RPMI7951 (cell line): ENCODE data around the gene SRPK3. TPM values are rescaled to one million over a fixed set of nuclear protein-coding genes. Genes with fewer than 3 reads are reported as not detected.
"Not testable (repeated sequence)": the region's sequence is repeated elsewhere in the genome, so short reads cannot be mapped to it uniquely, and the experiment has no call there.

Source experiments
- DNase-seq: peaks from one replicate; pipeline ENCODE4 v3.0.0-alpha.2; 2012; ENCODE audit warnings: low read depth
- total RNA-seq: library from RNA; depleted of rRNA; stranded (reverse); fragments of >200 nt; shearing (Covaris generic); gene quantifications from 2 replicates; pipeline ENCODE4 v1.2.3, GENCODE V29; 2014

Gene SRPK3
- total RNA-seq, 1 experiment from 2014 or later: 0.12 TPM

GRCh38 chrX:153745067-153745433 is 35.8 kb upstream of the SRPK3 start:
- DNase-seq: not testable (repeated sequence)

DNA sequence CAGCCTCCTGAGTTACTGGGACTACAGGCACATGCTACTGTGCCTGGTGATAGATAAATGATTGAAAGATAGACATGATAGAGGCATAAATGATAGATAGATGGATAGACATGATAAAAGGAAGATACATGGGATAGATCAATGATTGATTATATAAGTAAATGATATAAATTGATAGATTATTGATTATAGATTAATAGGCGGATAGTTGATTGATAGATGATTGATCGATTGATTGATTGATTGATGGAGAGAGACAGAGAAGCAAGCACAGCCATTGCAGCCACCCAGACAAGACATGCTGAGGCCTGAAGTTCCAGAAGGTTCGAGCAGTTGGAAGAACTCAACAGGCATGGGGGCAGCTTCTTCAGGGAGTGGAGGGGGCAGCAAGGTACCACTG is 34.5 kb upstream of the SRPK3 start:
- DNase-seq: no peak

DNA sequence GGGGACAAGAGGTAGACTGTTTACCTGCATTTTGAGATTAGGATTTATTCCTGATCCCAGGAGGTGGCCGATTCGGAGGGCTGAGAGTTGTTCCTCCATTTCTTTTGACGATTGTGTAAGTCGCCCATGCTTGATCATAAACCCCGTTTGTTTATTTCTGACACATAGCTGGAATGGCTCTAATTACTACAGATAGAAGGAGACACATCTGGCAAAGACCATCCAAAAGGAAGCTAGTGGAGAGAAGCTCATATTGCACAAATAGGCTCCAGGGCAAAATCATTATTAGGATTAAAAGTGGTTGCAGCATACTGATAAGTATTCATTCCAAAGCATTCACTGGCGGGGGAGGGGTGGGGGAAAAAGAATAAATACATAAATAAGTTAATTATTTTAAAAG is 33.9 kb upstream of the SRPK3 start:
- not testable (repeated sequence) for DNase-seq

DNA sequence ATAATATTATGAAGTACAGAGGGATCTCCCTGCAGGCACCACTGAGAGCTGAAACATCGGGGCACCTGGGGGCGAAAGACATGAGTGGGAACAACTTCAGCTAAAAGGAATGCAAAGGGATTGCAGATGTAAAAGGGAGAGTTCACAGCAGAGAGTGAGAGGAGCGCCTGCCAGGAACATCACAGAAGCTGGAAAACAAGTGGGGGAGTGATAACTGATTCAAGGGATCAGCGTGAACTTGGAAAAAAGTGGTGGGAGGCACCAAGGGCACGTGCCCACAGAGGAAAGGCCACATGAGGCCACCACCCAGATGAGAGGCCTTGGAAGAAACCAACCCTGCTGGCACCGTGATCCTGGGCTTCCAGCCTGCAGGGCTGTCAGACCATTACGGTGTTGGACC is 31.8 kb upstream of the SRPK3 start:
- not testable (repeated sequence) for DNase-seq

DNA sequence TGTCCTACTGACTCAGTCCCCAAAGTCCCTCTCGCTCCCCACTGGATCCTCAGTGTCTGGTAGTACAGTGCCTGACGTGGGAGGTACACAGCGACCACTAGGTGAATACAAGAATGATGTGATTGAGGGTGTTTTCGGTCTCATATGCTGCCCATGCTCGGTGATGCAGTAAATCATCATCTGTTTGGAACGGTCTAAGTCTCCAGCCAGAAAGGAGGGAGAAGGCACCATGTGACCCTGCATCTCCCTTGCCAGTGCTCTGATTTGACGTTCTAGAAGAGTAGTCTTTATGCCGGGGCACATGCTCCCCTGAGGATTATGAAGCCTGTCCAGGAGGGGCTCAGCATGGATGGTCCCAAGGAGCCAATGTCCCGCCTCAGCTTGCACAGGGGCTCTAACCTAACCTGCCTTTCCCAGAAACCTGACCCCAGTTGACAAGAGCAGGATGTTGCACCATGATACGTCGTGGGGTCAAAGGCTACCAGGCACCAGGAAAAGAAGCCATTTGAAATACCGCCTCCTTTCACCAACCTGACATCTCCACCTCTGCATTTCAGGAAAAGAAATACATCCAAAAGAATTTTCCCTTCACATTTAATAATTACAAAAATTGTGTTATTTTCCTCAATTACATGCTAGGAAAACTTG is 30.6 kb upstream of the SRPK3 start:
- no peak for DNase-seq

- no peak for DNase-seq
These were observed 25.7 kb upstream of the SRPK3 start for GRCh38 chrX:153755136-153755535.

- DNase-seq: no peak
These were observed 19.0 kb upstream of the SRPK3 start for GRCh38 chrX:153761863-153762262.

GRCh38 chrX:153762626-153763173 is 18.1 kb upstream of the SRPK3 start:
- DNase-seq: no peak

GRCh38 chrX:153763298-153763932 is 17.4 kb upstream of the SRPK3 start:
- DNase-seq: no peak

GRCh38 chrX:153763989-153764755 is 16.7 kb upstream of the SRPK3 start, which contains the start of gene PLXNB3:
PLXNB3 (plus strand) TSS chrX:153764249; CDS start chrX:153765536, 1,287 bp downstream.
- DNase-seq: peak; percentile 65

DNA sequence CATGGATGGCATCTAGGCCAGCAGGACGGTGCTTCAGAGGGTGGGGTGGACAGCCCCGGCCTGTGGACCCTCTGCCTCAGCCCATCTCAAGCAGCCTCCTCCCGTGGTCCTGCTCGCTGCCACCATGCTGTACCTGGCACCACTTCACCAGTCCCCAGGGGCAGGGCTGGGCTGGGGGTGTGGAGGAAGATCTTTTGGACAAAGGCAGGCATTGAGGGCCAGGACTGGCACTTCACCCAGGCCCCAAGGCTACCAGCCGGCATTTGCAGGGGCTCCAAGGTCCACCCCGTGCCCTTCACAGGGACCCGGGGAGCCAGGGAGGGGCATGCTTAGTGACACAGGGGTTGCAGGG is 16.1 kb upstream of the SRPK3 start:
- no peak for DNase-seq

DNA sequence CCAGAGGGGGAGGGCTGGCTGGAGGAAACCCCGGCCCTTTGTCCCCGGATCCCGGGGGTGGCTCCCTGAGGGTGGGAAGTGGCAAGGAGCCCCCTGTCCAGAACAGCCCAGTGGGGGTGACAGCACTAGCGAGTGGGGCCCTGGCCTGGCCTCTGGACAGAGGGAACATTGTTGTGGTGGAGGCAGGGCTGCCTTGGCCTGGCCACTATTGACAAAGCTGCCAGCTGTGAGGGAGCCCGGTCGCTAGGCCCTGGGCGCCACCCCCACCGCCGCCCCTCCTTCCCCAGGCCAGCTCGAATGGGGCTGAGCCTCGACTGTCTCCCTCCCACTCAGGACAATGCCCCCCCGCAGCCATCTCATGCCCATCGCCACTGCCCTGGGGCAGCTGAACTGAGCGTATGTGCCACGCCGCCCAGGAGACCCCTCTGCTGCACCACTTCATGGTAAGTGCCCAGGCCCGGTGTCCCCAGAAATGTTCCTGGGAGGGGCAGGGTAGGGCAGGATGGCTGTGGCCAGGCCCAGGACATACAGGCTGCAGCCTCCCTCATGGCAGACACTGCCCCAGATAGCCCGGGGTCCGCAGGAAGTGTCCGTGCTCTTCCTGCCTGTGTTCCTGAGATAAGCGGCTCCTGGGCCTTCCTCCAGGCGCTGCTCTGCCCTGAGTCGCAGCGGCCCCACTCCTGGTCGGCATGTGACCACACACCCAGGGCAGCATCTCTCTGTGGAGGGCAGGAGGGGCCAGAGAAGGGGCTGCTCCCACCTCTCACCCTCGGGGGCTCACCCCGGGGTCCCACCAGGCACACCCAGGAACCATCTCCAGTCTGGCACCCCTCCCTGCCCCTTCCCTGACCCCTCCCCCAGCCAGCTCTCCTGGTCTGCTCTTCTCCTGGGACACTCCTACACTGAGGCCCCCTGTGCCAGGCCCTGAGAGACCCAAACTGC is 15.4 kb upstream of the SRPK3 start:
- peak; percentile 45 for DNase-seq

DNA sequence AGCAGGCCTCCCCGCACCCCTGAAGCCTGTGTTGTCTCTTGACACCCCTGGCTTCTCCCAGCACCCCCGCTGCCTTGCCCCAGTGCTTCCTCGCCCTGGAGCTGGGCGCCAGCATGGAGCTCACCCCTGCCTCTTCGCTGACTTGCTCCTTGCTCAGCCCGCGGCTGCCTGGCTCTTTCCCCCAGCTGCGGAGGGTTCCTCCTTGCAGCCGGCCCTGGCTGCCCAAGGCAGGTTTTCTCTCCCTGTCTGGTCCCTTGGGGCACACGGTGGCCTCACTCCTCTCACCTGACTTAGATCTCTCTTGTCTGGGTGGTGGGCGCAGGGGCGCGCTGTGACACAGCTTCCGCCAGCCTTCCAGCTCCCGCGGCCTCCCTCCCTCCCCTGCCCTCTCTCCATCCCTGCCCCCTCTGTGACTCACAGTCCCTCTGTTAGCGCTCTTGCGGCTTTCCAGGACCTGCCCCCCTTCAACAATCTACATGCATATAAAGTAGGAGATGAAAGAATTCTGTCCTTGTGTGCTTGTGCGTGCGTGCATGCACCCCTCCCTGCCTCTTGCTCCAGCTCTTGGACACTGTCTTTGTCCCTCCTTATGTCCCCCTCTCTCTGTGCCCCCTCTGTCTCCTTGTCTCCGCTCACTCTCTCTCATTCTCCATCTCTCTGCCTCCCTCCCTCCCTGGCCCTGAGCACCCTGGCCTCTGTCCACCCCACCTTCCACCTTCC is 14.6 kb upstream of the SRPK3 start:
- peak; percentile 75 for DNase-seq

- DNase-seq: no peak
These were observed 13.8 kb upstream of the SRPK3 start for GRCh38 chrX:153766871-153767673.

DNA sequence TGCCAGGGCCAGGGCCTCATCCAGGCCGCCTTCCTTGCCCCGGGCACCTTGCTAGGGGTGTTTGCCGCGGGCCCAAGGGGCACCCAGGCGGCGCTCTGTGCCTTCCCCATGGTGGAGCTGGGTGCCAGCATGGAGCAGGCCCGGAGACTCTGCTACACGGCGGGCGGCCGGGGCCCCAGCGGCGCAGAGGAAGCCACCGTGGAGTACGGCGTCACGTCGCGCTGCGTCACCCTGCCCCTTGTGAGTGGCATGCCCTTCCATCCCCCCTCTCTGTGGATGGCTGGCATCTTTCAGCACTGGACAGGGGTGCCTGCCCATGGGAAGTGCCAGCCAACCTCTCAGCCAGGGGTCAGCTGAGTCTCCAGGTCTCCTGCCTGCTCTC is 13.2 kb upstream of the SRPK3 start:
- no peak for DNase-seq

GRCh38 chrX:153768311-153769157 is 12.3 kb upstream of the SRPK3 start:
- DNase-seq: no peak

- DNase-seq: no peak
These were observed 11.5 kb upstream of the SRPK3 start for GRCh38 chrX:153769158-153769864.

GRCh38 chrX:153769865-153770600 is 10.8 kb upstream of the SRPK3 start:
- no peak for DNase-seq
